22Rv1 (cell line): ENCODE data around the gene CBX6.

Experiments
- H3K27ac ChIP-seq: fragments of 450-650 bp; 2 replicates; pipeline ENCODE4 v1.5.1; 2017
- CTCF ChIP-seq: fragments of 450-650 bp; IDR thresholded peaks from 2 replicates; pipeline ENCODE4 v1.5.1; 2017; ENCODE audit warnings: mild to moderate bottlenecking
- ZFX ChIP-seq: fragments of 450-650 bp; IDR thresholded peaks from 2 replicates; pipeline ENCODE4 v1.6.1; 2017; ENCODE audit warnings: antibody characterized with exemption, borderline replicate concordance

The CBX6 gene

GRCh38 chr22:38823076-38823475 is 48.9 kb downstream of the CBX6 start:
- no peak overlapping the region for H3K27ac ChIP-seq
- TF ChIP-seq ZFX: no peak
- TF ChIP-seq CTCF: no peak

- no peak overlapping the region for H3K27ac ChIP-seq
- TF ChIP-seq CTCF (no peak), ZFX (no peak)
These were observed 52.0 kb downstream of the CBX6 start for GRCh38 chr22:38820020-38820419.

- H3K27ac ChIP-seq: no peak overlapping the region
These were observed 52.6 kb downstream of the CBX6 start for GRCh38 chr22:38819387-38819940.

GRCh38 chr22:38817196-38817595 is 54.8 kb downstream of the CBX6 start:
- TF ChIP-seq ZFX: no peak
- no peak for TF ChIP-seq CTCF

More at GRCh38 chr22:38819387-38819940, 52.6 kb downstream of the CBX6 start:
- TF ChIP-seq ZFX: no peak
- TF ChIP-seq CTCF: no peak

GRCh38 chr22:38815842-38816241 is 56.2 kb downstream of the CBX6 start:
- no peak for TF ChIP-seq ZFX
- TF ChIP-seq CTCF: no peak
- no peak overlapping the region for H3K27ac ChIP-seq

More at GRCh38 chr22:38817196-38817595, 54.8 kb downstream of the CBX6 start:
- no peak overlapping the region for H3K27ac ChIP-seq
